ENCODE measurements around the gene PGM2. TPM values are rescaled to one million over a fixed set of nuclear protein-coding genes. Genes with fewer than 3 reads are reported as not detected.
A peak's percentile ranks its signal among the peaks of the same experiment; 100 is the strongest.

The PGM2 gene
- total RNA-seq, 8 experiments from 2014 or later = 10.7 to 40.1 (median 12.9) TPM

DNA sequence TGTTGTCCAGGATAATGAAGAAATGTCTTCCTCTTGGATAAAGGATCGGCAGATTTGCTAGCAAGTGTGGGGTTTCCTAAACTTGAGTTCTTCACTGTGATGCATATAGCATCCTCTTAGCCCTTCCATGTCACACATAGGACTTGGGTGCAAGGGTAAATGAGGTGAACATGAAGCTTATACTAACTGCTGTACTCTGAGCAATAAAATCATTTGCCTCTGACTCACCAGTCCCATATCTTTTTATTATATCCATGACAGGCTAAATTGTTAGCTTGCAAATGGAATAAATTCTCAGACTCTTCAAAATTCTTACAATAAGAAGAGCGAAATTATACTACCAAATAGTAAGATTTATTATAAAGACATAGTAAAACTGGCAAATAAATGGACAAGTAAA, 49.7 kb downstream of the PGM2 start:
- Histone ChIP-seq H3K4me3 (no peak overlapping the region), H3K4me1 (replicated peaks in 1 of 2) (no peaks in the 10 kb centered on the region), H3K27ac (no peak overlapping the region)
- WGBS, 10 experiments = 76 to 100% (median 94%) methylated on average over 1 to 2 of the region's 2 CpGs; no CpG with 5 or more reads in 1 of the 10 experiments
- in situ Hi-C loops (cut with MboI; ENCODE audit: low pct_unique_long_range_greater_than_20kb in 2 of 9, low sequenced_read_pairs in 9 of 9, unreplicated experiment in 9 of 9) = no loop called here
- peak in 1 of 8 experiments; percentile 47 for ATAC-seq (replicated peaks in 6 of 8)

DNA sequence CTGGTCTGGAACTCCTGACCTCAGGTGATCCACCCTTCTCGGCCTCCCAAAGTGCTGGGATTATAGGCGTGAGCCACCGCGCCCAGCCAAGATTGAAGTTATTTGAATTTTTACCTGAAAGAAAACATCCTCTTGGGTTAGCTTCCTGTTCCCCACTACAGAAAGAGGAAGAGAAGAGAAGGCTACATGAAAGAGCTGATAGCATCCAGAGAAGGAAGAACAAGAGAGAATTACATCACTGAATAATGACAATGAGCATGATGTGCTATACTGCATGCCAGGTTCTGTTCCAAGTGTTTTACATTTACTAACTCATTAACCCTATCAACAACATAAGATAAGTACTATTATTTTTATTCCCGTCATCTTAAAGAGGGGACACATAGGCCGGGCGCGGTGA, 52.9 kb downstream of the PGM2 start:
- ATAC-seq (replicated peaks in 6 of 8) = no peak
- 98 to 100% (median 100%) methylated on average over 3 to 7 of the region's 8 CpGs; no CpG with 5 or more reads in 7 of the 10 experiments for WGBS, 10 experiments
- H3K4me3 ChIP-seq = no peak overlapping the region
- no peaks in the 10 kb centered on the region for H3K4me1 ChIP-seq (replicated peaks in 1 of 2)
- in situ Hi-C loops (cut with MboI; ENCODE audit: low pct_unique_long_range_greater_than_20kb in 2 of 9, low sequenced_read_pairs in 9 of 9, unreplicated experiment in 9 of 9) = no loop called here
- no peak overlapping the region for H3K27ac ChIP-seq

- WGBS, 10 experiments = 5 to 100% (median 86%) methylated on average over 3 to 5 of the region's 5 CpGs; no CpG with 5 or more reads in 2 of the 10 experiments
- Histone ChIP-seq H3K27ac (no peak overlapping the region), H3K4me3 (no peak overlapping the region), H3K4me1 (replicated peaks in 1 of 2) (no peaks in the 10 kb centered on the region)
- ATAC-seq (replicated peaks in 6 of 8) = no peak
- in situ Hi-C loops (cut with MboI; ENCODE audit: low pct_unique_long_range_greater_than_20kb in 2 of 9, low sequenced_read_pairs in 9 of 9, unreplicated experiment in 9 of 9) = no loop called here
Observed at GRCh38 chr4:37881811-37882210, 55.3 kb downstream of the PGM2 start.

- in situ Hi-C loops (cut with MboI; ENCODE audit: low pct_unique_long_range_greater_than_20kb in 2 of 9, low sequenced_read_pairs in 9 of 9, unreplicated experiment in 9 of 9) = no loop called here
- Histone ChIP-seq H3K4me3 (no peak overlapping the region), H3K27ac (no peak overlapping the region), H3K4me1 (replicated peaks in 1 of 2) (no peaks in the 10 kb centered on the region)
- no peak for ATAC-seq (replicated peaks in 6 of 8)
- WGBS, 10 experiments = 10 to 61% (median 43%) methylated on average over 1 to 4 of the region's 4 CpGs
Observed at GRCh38 chr4:37882665-37883296, 56.3 kb downstream of the PGM2 start.

GRCh38 chr4:37884855-37885487, 58.5 kb downstream of the PGM2 start:
- WGBS, 10 experiments = 50 to 83% (median 66%) methylated on average over 2 to 3 of the region's 3 CpGs; no CpG with 5 or more reads in 4 of the 10 experiments
- Histone ChIP-seq H3K4me3 (no peak overlapping the region), H3K27ac (no peak overlapping the region), H3K4me1 (replicated peaks in 1 of 2) (peaks cover 0 to 1% of the 10 kb centered on the region in 2 donors)
- ATAC-seq (replicated peaks in 6 of 8) = no peak
- in situ Hi-C loops (cut with MboI; ENCODE audit: low pct_unique_long_range_greater_than_20kb in 2 of 9, low sequenced_read_pairs in 9 of 9, unreplicated experiment in 9 of 9) = no loop called here

- in situ Hi-C loops (cut with MboI; ENCODE audit: low pct_unique_long_range_greater_than_20kb in 2 of 9, low sequenced_read_pairs in 9 of 9, unreplicated experiment in 9 of 9) = no loop called here
- ATAC-seq (replicated peaks in 6 of 8) = no peak
- WGBS, 10 experiments = 44 to 94% (median 88%) methylated on average over 3 to 8 of the region's 8 CpGs
- Histone ChIP-seq H3K4me1 (replicated peaks in 1 of 2) (peaks cover 0 to 5% of the 10 kb centered on the region in 2 donors), H3K4me3 (no peak overlapping the region), H3K27ac (no peak overlapping the region)
Observed at GRCh38 chr4:37885496-37885895, 59.0 kb downstream of the PGM2 start.

GRCh38 chr4:37889849-37890800, 63.6 kb downstream of the PGM2 start:
- ATAC-seq (replicated peaks in 6 of 8) = peak; percentile 25 to 79 (median 70)
- peak overlapping the region; percentile 41 to 54 (median 45) for H3K4me3 ChIP-seq
- in situ Hi-C loops (cut with MboI; ENCODE audit: low pct_unique_long_range_greater_than_20kb in 2 of 9, low sequenced_read_pairs in 9 of 9, unreplicated experiment in 9 of 9) = no loop called here
- 0 to 67% (median 18%) methylated on average over 1 to 16 of the region's 63 CpGs; no CpG with 5 or more reads in 3 of the 10 experiments for WGBS, 10 experiments
- H3K4me1 ChIP-seq (replicated peaks in 1 of 2) = peaks cover 0 to 5% of the 10 kb centered on the region in 2 donors
- no peak overlapping the region for H3K27ac ChIP-seq

DNA sequence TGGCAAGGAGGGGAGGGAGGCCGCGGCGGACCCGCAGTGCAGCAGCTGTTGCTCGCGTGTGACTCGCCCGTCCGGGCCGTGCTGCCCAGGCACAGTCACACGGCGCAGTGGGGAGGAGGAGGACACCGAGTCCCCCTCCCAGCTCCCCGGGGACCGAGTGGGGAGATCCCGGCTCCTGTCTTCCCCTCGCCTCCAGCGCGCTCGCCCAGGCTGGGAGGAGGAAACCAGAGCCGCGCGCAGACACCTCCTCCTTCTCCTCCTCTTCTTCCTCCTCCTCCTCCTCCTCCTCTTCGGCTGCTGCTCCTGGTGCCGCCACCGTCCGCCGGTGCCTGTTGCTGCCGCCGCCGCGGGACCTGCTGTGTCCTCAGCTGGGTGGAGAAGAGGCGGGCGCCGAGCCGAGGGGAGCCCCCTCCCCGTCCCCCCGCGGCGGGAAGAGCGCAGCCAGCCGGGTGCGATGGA, 64.3 kb downstream of the PGM2 start, which contains the start of gene TBC1D1:
Gene TBC1D1, plus strand, starts transcription at position 284 of the 459 bp plus-strand sequence. CDS start 11,012 bp downstream, outside the sequence.
- peak; percentile 63 to 85 (median 74) for ATAC-seq (replicated peaks in 6 of 8)
- WGBS, 10 experiments = no CpG with 5 or more reads among the region's 43 CpGs
- in situ Hi-C loops (cut with MboI; ENCODE audit: low pct_unique_long_range_greater_than_20kb in 2 of 9, low sequenced_read_pairs in 9 of 9, unreplicated experiment in 9 of 9) = no loop called here
- Histone ChIP-seq H3K4me1 (replicated peaks in 1 of 2) (peaks cover 0 to 5% of the 10 kb centered on the region in 2 donors), H3K4me3 (peak within 1 kb of the TSS; percentile 41 to 54 (median 45)), H3K27ac (no peak within 1 kb of the TSS)

DNA sequence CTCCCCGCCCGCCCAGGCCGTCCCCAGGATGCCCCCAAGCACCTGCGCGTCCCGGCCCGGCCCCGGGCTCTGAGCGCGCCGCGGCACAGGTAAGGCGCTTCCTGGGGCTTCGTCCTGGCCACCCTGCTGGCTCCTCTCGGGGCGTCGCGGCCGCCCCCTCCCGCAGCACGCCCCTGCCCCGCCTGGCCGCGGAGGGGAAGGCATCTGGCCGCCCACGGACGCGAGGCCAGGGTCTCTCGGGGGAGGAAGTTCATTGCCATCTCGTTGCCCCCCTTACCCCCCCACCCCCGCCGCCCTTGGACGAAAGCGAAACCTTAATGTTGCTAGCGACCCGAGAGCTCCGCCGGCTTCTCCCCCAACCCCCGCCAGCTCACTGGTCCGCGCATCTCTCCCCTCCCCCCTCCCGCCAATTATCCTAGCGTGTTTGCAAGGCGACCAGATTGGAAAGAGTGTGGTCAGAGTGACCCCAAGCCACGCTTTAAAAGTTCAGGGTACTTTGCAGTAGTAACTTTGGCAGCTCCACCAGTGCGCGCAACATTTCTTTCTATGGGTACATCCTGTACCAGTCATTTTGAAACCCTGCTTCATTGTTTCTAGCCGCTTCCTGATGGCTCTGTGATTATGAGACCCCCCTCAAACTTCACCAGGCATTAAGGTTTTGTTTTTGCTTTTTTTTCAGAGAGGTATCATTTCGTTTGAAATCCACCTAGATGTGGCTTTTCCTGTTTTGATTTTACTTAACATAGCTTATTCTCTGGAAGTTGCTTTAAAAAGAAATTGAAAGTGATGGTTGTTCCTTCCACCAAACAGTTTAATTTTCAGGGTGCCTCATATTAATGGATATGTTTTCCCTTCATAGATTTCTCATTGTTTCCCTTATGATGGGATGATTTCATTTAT, 65.0 kb downstream of the PGM2 start:
- H3K4me3 ChIP-seq = peak overlapping the region; percentile 41 to 54 (median 45)
- 0 to 30% (median 7%) methylated on average over 1 to 5 of the region's 49 CpGs for WGBS, 10 experiments
- in situ Hi-C loops (cut with MboI; ENCODE audit: low pct_unique_long_range_greater_than_20kb in 2 of 9, low sequenced_read_pairs in 9 of 9, unreplicated experiment in 9 of 9) = no loop called here
- no peak overlapping the region for H3K27ac ChIP-seq
- peaks cover 0 to 5% of the 10 kb centered on the region in 2 donors for H3K4me1 ChIP-seq (replicated peaks in 1 of 2)
- ATAC-seq (replicated peaks in 6 of 8) = peak in 6 of 8 experiments; percentile 3 to 57 (median 42)

DNA sequence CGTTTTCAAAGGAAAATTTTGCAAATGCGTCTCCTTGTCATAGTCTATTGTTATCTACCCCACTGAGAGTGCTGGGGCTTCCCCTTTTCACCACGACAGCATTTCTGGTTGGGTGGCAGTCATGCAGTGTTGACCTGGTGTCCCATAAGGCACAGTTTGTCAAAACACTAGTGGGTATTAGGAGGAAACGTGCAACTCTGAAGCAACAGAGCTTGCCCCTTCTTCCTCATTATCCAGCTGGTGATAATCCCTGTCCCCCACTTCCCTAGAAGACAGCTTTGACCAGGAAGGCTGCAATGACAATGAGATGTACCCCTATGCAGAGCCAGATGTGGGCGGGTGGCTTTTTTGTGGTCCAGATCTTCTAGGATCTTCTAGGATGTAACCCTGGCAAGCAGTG, 66.2 kb downstream of the PGM2 start:
- H3K27ac ChIP-seq = no peak overlapping the region
- WGBS, 10 experiments = 29 to 100% (median 73%) methylated on average over 1 to 4 of the region's 5 CpGs
- H3K4me1 ChIP-seq (replicated peaks in 1 of 2) = peaks cover 0 to 5% of the 10 kb centered on the region in 2 donors
- no peak for ATAC-seq (replicated peaks in 6 of 8)
- no peak overlapping the region for H3K4me3 ChIP-seq
- in situ Hi-C loops (cut with MboI; ENCODE audit: low pct_unique_long_range_greater_than_20kb in 2 of 9, low sequenced_read_pairs in 9 of 9, unreplicated experiment in 9 of 9) = no loop called here

GRCh38 chr4:37893164-37893563, 66.7 kb downstream of the PGM2 start:
- Histone ChIP-seq H3K4me1 (replicated peaks in 1 of 2) (peaks cover 0 to 5% of the 10 kb centered on the region in 2 donors), H3K27ac (no peak overlapping the region), H3K4me3 (no peak overlapping the region)
- no peak for ATAC-seq (replicated peaks in 6 of 8)
- WGBS, 10 experiments = 58 to 100% (median 80%) methylated on average over 1 to 3 of the region's 3 CpGs; no CpG with 5 or more reads in 3 of the 10 experiments
- in situ Hi-C loops (cut with MboI; ENCODE audit: low pct_unique_long_range_greater_than_20kb in 2 of 9, low sequenced_read_pairs in 9 of 9, unreplicated experiment in 9 of 9) = no loop called here

DNA sequence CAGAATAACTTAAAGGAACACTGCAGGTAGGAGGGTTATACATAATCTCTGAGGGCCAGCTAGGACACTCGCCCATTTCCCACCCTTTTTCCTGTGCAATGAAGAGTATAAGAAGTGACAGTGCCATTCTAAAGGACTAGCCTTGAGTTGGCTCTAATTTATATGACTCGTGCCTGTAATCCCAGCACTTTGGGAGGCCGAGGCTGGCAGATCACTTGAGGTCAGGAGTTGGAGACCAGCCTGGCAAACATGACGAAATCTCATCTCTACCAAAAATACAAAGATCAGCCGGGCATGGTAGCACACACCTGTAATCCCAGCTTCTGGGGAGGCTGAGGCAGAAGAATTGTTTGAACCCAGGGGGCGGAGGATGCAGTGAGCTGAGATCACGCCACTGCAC, 68.8 kb downstream of the PGM2 start:
- Histone ChIP-seq H3K4me3 (no peak overlapping the region), H3K4me1 (replicated peaks in 1 of 2) (peaks cover 0 to under 1% of the 10 kb centered on the region in 2 donors), H3K27ac (no peak overlapping the region)
- 33 to 100% (median 67%) methylated on average over 1 to 7 of the region's 7 CpGs; no CpG with 5 or more reads in 3 of the 10 experiments for WGBS, 10 experiments
- no peak for ATAC-seq (replicated peaks in 6 of 8)
- in situ Hi-C loops (cut with MboI; ENCODE audit: low pct_unique_long_range_greater_than_20kb in 2 of 9, low sequenced_read_pairs in 9 of 9, unreplicated experiment in 9 of 9) = no loop called here

All from motor neuron (in vitro differentiated cells).